ENCODE measurements around the gene SLC25A19. TPM values are rescaled to one million over a fixed set of nuclear protein-coding genes. Genes with fewer than 3 reads are reported as not detected.

SLC25A19 gene
- total RNA-seq, 5 donors from 2014 or later (not counting 1 experiment from before 2014, with no cell fraction given): 12.4 to 30.1 (median 25.9) TPM

- Mint-ChIP-seq H3K4me3 (peak overlapping the region in 1 of 3 donors; percentile 30), H3K27me3 (no peaks in the 10 kb centered on the region), H3K27ac (peak overlapping the region; percentile 84 to 91), H3K9me3 (no peaks in the 10 kb centered on the region), H3K36me3 (peaks cover 40% of the 10 kb centered on the region), H3K4me1 (peaks cover 26 to 45% (median 34%) of the 10 kb centered on the region in 3 donors)
- H3K27ac ChIP-seq (ENCODE audit: low read length): peak overlapping the region; percentile 77
- no peaks in the 10 kb centered on the region for H3K27me3 ChIP-seq (replicated peaks in 1 of 2; ENCODE audit: control insufficient read depth in 2 of 2, extremely low read depth in 1 of 2, insufficient read depth in 2 of 2, low read length in 1 of 2)
- WGBS (ENCODE audit: insufficient coverage): 59% methylated on average over 12 of the region's 17 CpGs
- ChIA-PET CTCF (interaction anchor here (0.6 to 3.0 kb wide), 6 partner anchors 12 to 477 kb away, joined by 3 to 12 read pairs (median 6); partner anchors contain the start of genes GGA3 (in 1 of the 2), MIF4GD (in 1 of the 2) and MRPS7 (in 1 of the 2)), POLR2A (interaction anchor here in 1 of 2 donors (0.5 to 1.4 kb wide), 3 partner anchors 18 to 141 kb away, joined by 3 to 5 read pairs (median 3); no protein-coding TSS in a partner anchor)
- peaks cover 0 to 63% of the 10 kb centered on the region in 2 experiments for H3K4me1 ChIP-seq (ENCODE audit: control insufficient read depth in 1 of 2, extremely low read depth in 1 of 2, insufficient read depth in 2 of 2, low read length in 2 of 2)
- peaks cover 20 to 89% of the 10 kb centered on the region in 2 donors for H3K36me3 ChIP-seq (ENCODE audit: control insufficient read depth in 2 of 2, extremely low read depth in 1 of 2, insufficient read depth in 1 of 2, low read length in 1 of 2)
- DNase-seq (peak in 32 of 35 experiments; percentile 8 to 77 (median 38)), ATAC-seq (replicated peaks in 1 of 4) (peak in 3 of 4 experiments; percentile 31 to 75 (median 51))
- H3K4me3 ChIP-seq (ENCODE audit: control insufficient read depth in 1 of 2, extremely low read depth in 1 of 2, low read length in 1 of 2): no peak overlapping the region
- H3K9me3 ChIP-seq: no peaks in the 10 kb centered on the region
These were observed 46.7 kb downstream of the SLC25A19 start for GRCh38 chr17:75242461-75243042.

DNA sequence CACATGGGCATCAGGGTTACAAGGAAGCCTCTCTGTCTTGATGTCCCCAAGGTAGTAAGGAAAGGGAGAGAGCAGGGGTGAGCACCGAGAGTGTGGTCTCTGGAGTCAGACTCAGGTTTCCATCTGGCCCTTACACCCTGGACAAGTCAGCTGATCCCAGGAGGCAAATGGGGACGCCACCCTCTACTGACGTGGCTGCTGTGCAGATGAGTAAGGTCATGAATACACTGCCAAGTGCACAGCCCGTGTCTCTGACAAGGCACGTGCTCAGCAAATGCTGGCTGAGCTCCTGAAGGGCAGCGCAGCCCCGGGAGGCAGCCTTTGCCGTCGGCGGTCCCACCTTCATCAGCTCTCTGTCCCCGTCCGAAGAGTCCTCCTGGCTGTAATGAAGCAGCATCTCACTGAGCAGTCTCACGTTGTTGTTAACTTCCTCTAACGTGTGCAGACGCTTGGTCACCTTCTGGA lies 47.2 kb downstream of the SLC25A19 start:
- peak in 1 of 35 experiments; percentile 28 for DNase-seq
- Histone ChIP-seq H3K9me3 (no peaks in the 10 kb centered on the region), H3K27ac (ENCODE audit: low read length) (peak overlapping the region; percentile 77), H3K4me3 (ENCODE audit: control insufficient read depth in 1 of 2, extremely low read depth in 1 of 2, low read length in 1 of 2) (no peak overlapping the region), H3K27me3 (replicated peaks in 1 of 2; ENCODE audit: control insufficient read depth in 2 of 2, extremely low read depth in 1 of 2, insufficient read depth in 2 of 2, low read length in 1 of 2) (no peaks in the 10 kb centered on the region), H3K36me3 (ENCODE audit: control insufficient read depth in 2 of 2, extremely low read depth in 1 of 2, insufficient read depth in 1 of 2, low read length in 1 of 2) (peaks cover 21 to 93% of the 10 kb centered on the region in 2 donors), H3K4me1 (ENCODE audit: control insufficient read depth in 1 of 2, extremely low read depth in 1 of 2, insufficient read depth in 2 of 2, low read length in 2 of 2) (peaks cover 0 to 63% of the 10 kb centered on the region in 2 experiments)
- Mint-ChIP-seq H3K4me3 (peak overlapping the region in 1 of 3 donors; percentile 30), H3K9me3 (no peaks in the 10 kb centered on the region), H3K4me1 (peaks cover 26 to 45% (median 34%) of the 10 kb centered on the region in 3 donors), H3K36me3 (peaks cover 42% of the 10 kb centered on the region), H3K27me3 (no peaks in the 10 kb centered on the region), H3K27ac (peak overlapping the region; percentile 84 to 91)
- 67% methylated on average over 15 of the region's 15 CpGs for WGBS (ENCODE audit: insufficient coverage)
- ChIA-PET CTCF (interaction anchor here in 1 of 2 donors (0.6 to 3.0 kb wide), 6 partner anchors 12 to 121 kb away, joined by 3 to 12 read pairs (median 6); partner anchors contain the start of genes GGA3, MIF4GD and MRPS7), POLR2A (interaction anchor here in 1 of 2 donors (0.6 to 1.4 kb wide), 2 partner anchors 18 to 142 kb away, joined by 3 to 5 read pairs; no protein-coding TSS in a partner anchor)
- no peak for ATAC-seq (replicated peaks in 1 of 4)

- peak overlapping the region in 1 of 3 donors; percentile 30 for H3K4me3 Mint-ChIP-seq
- WGBS (ENCODE audit: insufficient coverage): 95% methylated on average over 9 of the region's 9 CpGs
- Histone ChIP-seq H3K27ac (ENCODE audit: low read length) (peak overlapping the region; percentile 77), H3K4me1 (ENCODE audit: control insufficient read depth in 1 of 2, extremely low read depth in 1 of 2, insufficient read depth in 2 of 2, low read length in 2 of 2) (peaks cover 0 to 63% of the 10 kb centered on the region in 2 experiments), H3K4me3 (ENCODE audit: control insufficient read depth in 1 of 2, extremely low read depth in 1 of 2, low read length in 1 of 2) (no peak overlapping the region), H3K27me3 (replicated peaks in 1 of 2; ENCODE audit: control insufficient read depth in 2 of 2, extremely low read depth in 1 of 2, insufficient read depth in 2 of 2, low read length in 1 of 2) (no peaks in the 10 kb centered on the region), H3K36me3 (ENCODE audit: control insufficient read depth in 2 of 2, extremely low read depth in 1 of 2, insufficient read depth in 1 of 2, low read length in 1 of 2) (peaks cover 21 to 96% of the 10 kb centered on the region in 2 donors), H3K9me3 (no peaks in the 10 kb centered on the region)
- peak overlapping the region; percentile 66 to 91 for H3K27ac Mint-ChIP-seq
- H3K4me1 Mint-ChIP-seq: peaks cover 26 to 45% (median 34%) of the 10 kb centered on the region in 3 donors
- H3K36me3 Mint-ChIP-seq: peaks cover 43% of the 10 kb centered on the region
- POLR2A ChIA-PET: interaction anchor here in 1 of 2 donors (0.6 kb wide), 1 partner anchor 142 kb away, joined by 3 read pairs; no protein-coding TSS in a partner anchor
- no peaks in the 10 kb centered on the region for H3K9me3 Mint-ChIP-seq
- H3K27me3 Mint-ChIP-seq: no peaks in the 10 kb centered on the region
- DNase-seq: no peak
- no peak for ATAC-seq (replicated peaks in 1 of 4)
- CTCF ChIA-PET: interaction anchor here in 1 of 2 donors (0.6 to 3.0 kb wide), 3 partner anchors 11 to 122 kb away, joined by 5 to 12 read pairs (median 8); partner anchors contain the start of gene MIF4GD
These were observed 47.7 kb downstream of the SLC25A19 start for GRCh38 chr17:75241502-75241901.

GRCh38 chr17:75241143-75241430 lies 48.1 kb downstream of the SLC25A19 start:
- Mint-ChIP-seq H3K27ac (no peak overlapping the region), H3K4me1 (peaks cover 26 to 44% (median 34%) of the 10 kb centered on the region in 3 donors), H3K4me3 (no peak overlapping the region), H3K9me3 (no peaks in the 10 kb centered on the region), H3K36me3 (peaks cover 45% of the 10 kb centered on the region), H3K27me3 (no peaks in the 10 kb centered on the region)
- WGBS (ENCODE audit: insufficient coverage): 88% methylated on average over 5 of the region's 7 CpGs
- no peak for ATAC-seq (replicated peaks in 1 of 4)
- H3K9me3 ChIP-seq: no peaks in the 10 kb centered on the region
- peaks cover 21 to 95% of the 10 kb centered on the region in 2 donors for H3K36me3 ChIP-seq (ENCODE audit: control insufficient read depth in 2 of 2, extremely low read depth in 1 of 2, insufficient read depth in 1 of 2, low read length in 1 of 2)
- no peak for DNase-seq
- ChIA-PET CTCF (interaction anchor here in 1 of 2 donors (3.0 kb wide), 1 partner anchor 30 kb away, joined by 12 read pairs; the partner anchor contains the start of gene MIF4GD), POLR2A (interaction anchor here in 1 of 2 donors (0.9 kb wide), 1 partner anchor 127 kb away, joined by 3 read pairs; no protein-coding TSS in a partner anchor)
- H3K27ac ChIP-seq (ENCODE audit: low read length): peak overlapping the region; percentile 77
- no peak overlapping the region for H3K4me3 ChIP-seq (ENCODE audit: control insufficient read depth in 1 of 2, extremely low read depth in 1 of 2, low read length in 1 of 2)
- no peaks in the 10 kb centered on the region for H3K27me3 ChIP-seq (replicated peaks in 1 of 2; ENCODE audit: control insufficient read depth in 2 of 2, extremely low read depth in 1 of 2, insufficient read depth in 2 of 2, low read length in 1 of 2)
- peaks cover 0 to 63% of the 10 kb centered on the region in 2 experiments for H3K4me1 ChIP-seq (ENCODE audit: control insufficient read depth in 1 of 2, extremely low read depth in 1 of 2, insufficient read depth in 2 of 2, low read length in 2 of 2)

DNA sequence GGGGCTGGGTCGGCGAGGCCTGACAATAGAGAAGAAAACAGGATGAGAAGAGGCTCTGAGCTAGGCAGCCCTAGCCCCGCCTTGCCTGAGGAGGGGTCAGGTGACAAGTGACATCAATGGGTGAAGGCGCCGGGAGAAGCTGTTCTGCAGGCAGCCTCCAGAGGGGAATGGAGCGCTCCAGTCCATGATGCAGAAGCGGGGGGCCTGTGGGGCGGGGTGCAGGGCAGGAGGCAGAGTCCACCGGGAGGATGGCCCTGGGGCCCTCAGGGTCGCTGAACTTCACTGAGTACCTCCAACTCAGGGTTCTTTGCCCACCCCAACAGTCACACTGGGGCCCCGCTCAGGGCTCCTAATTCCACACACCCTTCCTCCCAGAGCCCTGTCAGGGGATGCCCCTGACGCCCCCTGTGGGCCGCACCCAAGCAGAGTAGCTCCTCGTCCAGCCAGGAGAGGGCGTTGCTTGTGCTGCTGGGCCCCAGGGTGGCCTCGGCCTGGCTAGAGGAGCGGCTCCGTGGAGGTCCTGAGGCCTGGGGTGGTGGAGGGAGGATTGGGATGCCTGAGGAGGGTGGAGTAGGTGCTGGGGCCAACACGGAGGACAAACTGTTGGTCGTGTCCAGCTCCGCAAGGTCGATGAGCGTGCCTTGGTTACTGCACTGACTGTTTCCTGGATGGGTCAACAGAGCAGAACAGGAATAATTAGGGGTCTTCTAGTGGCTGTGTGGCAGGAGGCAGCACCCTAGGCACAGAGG lies 48.7 kb downstream of the SLC25A19 start:
- Histone ChIP-seq H3K36me3 (ENCODE audit: control insufficient read depth in 2 of 2, extremely low read depth in 1 of 2, insufficient read depth in 1 of 2, low read length in 1 of 2) (peaks cover 16 to 93% of the 10 kb centered on the region in 2 donors), H3K4me1 (ENCODE audit: control insufficient read depth in 1 of 2, extremely low read depth in 1 of 2, insufficient read depth in 2 of 2, low read length in 2 of 2) (peaks cover 0 to 63% of the 10 kb centered on the region in 2 experiments), H3K27me3 (replicated peaks in 1 of 2; ENCODE audit: control insufficient read depth in 2 of 2, extremely low read depth in 1 of 2, insufficient read depth in 2 of 2, low read length in 1 of 2) (no peaks in the 10 kb centered on the region), H3K4me3 (ENCODE audit: control insufficient read depth in 1 of 2, extremely low read depth in 1 of 2, low read length in 1 of 2) (no peak overlapping the region), H3K9me3 (no peaks in the 10 kb centered on the region), H3K27ac (ENCODE audit: low read length) (no peak overlapping the region)
- Mint-ChIP-seq H3K27ac (peak overlapping the region; percentile 16 to 65), H3K27me3 (no peaks in the 10 kb centered on the region), H3K4me1 (peaks cover 26 to 43% (median 34%) of the 10 kb centered on the region in 3 donors), H3K4me3 (no peak overlapping the region), H3K9me3 (no peaks in the 10 kb centered on the region), H3K36me3 (peaks cover 44% of the 10 kb centered on the region)
- ATAC-seq (replicated peaks in 1 of 4): peak in 3 of 4 experiments; percentile 11 to 20 (median 18)
- CTCF ChIA-PET: interaction anchor here (0.6 to 3.0 kb wide), 5 partner anchors 9 to 260 kb away, joined by 3 to 12 read pairs (median 3); partner anchors contain the start of gene MIF4GD (in 1 of the 2)
- WGBS (ENCODE audit: insufficient coverage): 85% methylated on average over 22 of the region's 23 CpGs
- POLR2A ChIA-PET: interaction anchor here in 1 of 2 donors (0.9 kb wide), 1 partner anchor 127 kb away, joined by 3 read pairs; no protein-coding TSS in a partner anchor
- DNase-seq: peak in 10 of 35 experiments; percentile 20 to 49 (median 28)

All from T-cell (primary cell).